Measurements from ENCODE around the gene PAXX. TPM values are rescaled to one million over a fixed set of nuclear protein-coding genes. Genes with fewer than 3 reads are reported as not detected.
"Not testable (repeated sequence)": the region's sequence is repeated elsewhere in the genome, so short reads cannot be mapped to it uniquely, and the experiment has no call there.

PAXX gene
- total RNA-seq, 1 donor, result 18.3 TPM

- H3K4me3 ChIP-seq (ENCODE audit: low read depth, low read length), result no peak within 1 kb of the TSS
- TF ChIP-seq CTCF (IDR thresholded peaks at IDR 0.05; ENCODE audit: insufficient read depth, low read length), result no peak
- DNase-seq (ENCODE audit: low read depth), result no peak
These were observed 39.9 kb downstream of the PAXX start, which contains the start of gene FUT7 for GRCh38 chr9:137031904-137032640. Gene FUT7 (minus strand): TSS chr9:137032088. CDS start chr9:137031991, 97 bp downstream.

GRCh38 chr9:137032858-137033257 is 40.6 kb downstream of the PAXX start:
- TF ChIP-seq CTCF (IDR thresholded peaks at IDR 0.05; ENCODE audit: insufficient read depth, low read length), result no peak
- no peak for DNase-seq (ENCODE audit: low read depth)
- H3K4me3 ChIP-seq (ENCODE audit: low read depth, low read length), result no peak overlapping the region

- not testable (repeated sequence) for DNase-seq (ENCODE audit: low read depth); H3K4me3 ChIP-seq (ENCODE audit: low read depth, low read length)
These were observed 41.3 kb downstream of the PAXX start for GRCh38 chr9:137033481-137033880.

- TF ChIP-seq CTCF (IDR thresholded peaks at IDR 0.05; ENCODE audit: insufficient read depth, low read length), result no peak
These were observed 42.0 kb downstream of the PAXX start for GRCh38 chr9:137034039-137034708.

GRCh38 chr9:137034709-137035506 is 42.7 kb downstream of the PAXX start:
- DNase-seq (ENCODE audit: low read depth), result peak; percentile 85
- H3K4me3 ChIP-seq (ENCODE audit: low read depth, low read length), result no peak overlapping the region
- peak; percentile 93 for TF ChIP-seq CTCF (IDR thresholded peaks at IDR 0.05; ENCODE audit: insufficient read depth, low read length)

More at GRCh38 chr9:137034039-137034708, 42.0 kb downstream of the PAXX start:
- no peak for DNase-seq (ENCODE audit: low read depth)
- no peak overlapping the region for H3K4me3 ChIP-seq (ENCODE audit: low read depth, low read length)

- no peak for DNase-seq (ENCODE audit: low read depth)
- H3K4me3 ChIP-seq (ENCODE audit: low read depth, low read length), result no peak overlapping the region
- TF ChIP-seq CTCF (IDR thresholded peaks at IDR 0.05; ENCODE audit: insufficient read depth, low read length), result no peak
These were observed 43.2 kb downstream of the PAXX start for GRCh38 chr9:137035507-137035834.

GRCh38 chr9:137035937-137036336 is 43.7 kb downstream of the PAXX start:
- no peak overlapping the region for H3K4me3 ChIP-seq (ENCODE audit: low read depth, low read length)
- no peak for DNase-seq (ENCODE audit: low read depth)
- no peak for TF ChIP-seq CTCF (IDR thresholded peaks at IDR 0.05; ENCODE audit: insufficient read depth, low read length)
